Lung microvascular endothelial cell (primary cell): ENCODE measurements around the gene CDC37. TPM values are rescaled to one million over a fixed set of nuclear protein-coding genes. Genes with fewer than 3 reads are reported as not detected.

Experiments
- DNase-seq, 2 donors: peaks; one replicate each; pipeline versions ENCODE4 v3.0.0 to v3.0.0-alpha.2; 2010; ENCODE audit warnings: low read depth in 2 of 2
- total RNA-seq: library from RNA; depleted of rRNA; stranded (reverse); fragments of >200 nt; gene quantifications from 2 replicates; pipeline ENCODE4 v1.2.1, GENCODE V29; 2014

CDC37 gene
- total RNA-seq, 1 donor from 2014 or later, result 235 TPM

DNA sequence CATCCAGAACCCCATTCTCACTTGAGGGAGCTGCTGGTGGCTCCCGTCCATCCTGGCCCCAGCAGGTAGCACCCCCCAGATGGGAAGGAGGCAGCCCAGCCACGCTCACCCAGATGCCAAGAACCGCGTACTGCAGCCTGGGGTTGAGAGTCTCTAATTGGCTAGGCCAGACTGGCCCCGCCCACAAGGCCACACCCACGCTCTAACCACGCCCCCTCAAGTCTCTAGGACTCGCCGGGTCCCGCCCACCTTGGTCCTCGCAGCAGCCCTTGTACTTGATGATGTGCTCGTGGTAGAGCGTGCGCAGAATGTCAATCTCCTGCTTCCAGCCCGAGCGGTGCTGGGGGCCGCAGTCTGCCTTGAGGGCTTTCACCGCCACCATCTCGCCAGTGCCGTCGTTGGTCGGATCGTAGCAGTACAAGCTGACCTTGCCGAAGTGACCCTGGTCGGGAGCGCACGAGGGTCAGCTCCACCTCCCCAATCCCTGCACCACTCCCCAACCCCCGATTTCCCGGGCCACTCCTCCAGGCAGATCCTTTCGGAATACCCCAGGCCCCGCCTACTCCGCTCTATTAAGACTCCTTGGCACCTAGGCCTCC lies 49.5 kb downstream of the CDC37 start:
- DNase-seq, result peak in 1 of 2 donors; percentile 45

DNA sequence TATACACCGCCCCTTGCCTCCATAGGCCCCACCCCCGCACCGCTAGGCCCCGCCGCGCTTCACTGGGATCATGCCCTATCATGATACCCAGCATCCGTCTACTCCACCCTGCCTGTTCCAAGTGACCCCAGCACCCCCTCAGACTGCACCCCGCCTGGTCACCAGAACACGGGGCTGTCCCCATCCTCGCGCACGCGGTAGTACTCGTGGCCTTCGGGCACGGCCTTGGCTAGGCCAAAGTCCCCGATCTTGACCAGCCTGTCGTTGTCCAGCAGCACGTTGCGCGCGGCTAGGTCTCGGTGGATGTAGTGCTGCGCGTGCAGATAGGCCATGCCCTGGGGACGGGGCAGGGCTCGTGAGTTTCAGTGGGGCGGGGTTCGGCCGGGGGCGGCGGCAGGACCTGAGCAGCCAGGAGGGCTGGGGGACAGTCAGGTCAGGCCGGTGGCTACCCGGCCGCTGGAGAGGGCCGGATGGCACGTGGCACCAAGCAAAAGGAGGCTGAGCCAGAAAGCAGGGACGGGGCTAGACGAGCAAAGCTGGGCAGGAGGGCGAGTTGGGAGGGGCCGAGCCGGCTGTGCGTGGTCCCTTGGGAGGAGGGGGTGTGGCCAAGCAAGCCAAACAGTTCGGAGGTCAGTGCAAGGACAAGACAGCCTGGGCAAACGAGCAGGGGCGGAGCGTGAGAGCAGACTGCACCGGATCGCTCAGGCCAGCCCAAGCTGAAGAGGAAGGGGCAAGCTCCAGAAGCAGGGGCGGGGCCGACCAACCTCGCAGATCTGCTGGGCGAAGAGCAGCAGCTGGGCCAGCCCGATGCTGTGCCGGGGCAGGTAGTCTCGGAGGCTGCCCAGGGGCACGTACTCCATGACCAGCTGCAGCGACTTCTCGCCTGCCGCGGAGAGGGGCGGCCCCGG lies 50.3 kb downstream of the CDC37 start:
- no peak for DNase-seq

DNA sequence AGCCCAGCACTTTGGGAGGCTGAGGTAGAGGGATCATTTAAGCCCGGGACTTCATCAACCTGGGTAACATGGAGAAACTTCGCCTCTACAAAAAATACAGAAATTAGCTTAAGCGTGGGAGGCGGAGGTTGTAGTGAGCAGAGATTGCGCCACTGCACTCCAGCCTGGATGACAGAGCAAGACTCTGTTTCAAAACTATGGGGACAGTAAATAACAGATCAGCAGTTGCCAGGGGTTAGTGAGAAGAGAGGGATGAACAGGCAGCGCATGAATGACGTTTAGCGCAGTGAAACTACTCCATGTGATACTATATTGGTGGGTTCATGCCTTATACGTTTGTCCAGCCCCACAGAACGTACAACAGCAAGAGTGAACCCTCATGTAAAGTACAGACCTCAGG lies 56.8 kb downstream of the CDC37 start:
- DNase-seq, result no peak

DNA sequence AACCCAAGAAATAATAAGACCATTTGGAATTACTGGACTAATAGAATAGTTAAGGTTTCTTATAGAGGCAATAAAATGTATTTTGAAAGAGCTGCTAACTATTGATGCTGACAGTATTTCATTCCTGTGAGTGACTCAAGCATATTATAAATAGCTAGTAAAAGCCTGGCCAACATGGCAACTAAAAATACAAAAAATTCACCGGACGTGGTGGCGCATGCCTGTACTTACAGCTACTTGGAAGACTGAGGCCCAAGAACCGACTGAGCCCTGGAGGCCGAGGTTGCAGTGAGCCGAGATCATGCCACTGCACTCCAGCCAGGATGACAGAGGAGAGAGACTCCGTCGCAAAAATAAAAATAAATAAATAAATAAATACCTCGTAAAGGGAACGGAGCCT lies 58.6 kb downstream of the CDC37 start:
- no peak for DNase-seq

DNA sequence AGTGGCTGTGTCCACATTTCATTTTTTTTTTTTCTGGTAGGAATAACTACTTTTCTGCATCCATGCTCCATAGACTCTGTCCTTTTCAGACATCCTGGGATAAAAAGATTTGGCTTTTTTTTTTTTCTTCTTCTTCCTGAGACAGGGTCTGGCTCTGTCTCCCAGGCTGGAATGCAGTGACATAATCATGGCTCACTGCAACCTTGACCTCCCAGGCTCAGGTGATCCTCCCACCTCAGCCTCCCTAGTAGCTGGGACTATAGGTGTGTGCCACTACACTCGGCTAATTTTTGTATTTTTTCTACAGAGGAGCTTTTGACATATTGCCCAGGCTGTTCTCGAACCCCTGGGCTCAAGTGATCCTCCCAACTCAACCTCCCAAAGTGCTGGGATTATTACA lies 59.8 kb downstream of the CDC37 start:
- DNase-seq, result no peak

Other genes starting within 250 kb of the CDC37 start
- 14.9 and 15.3 TPM in 2 replicates for gene DNMT1, start 208.6 kb downstream of the CDC37 start, total RNA-seq
- 0.20 and 0.44 TPM in 2 replicates for gene S1PR2, start 172.2 kb downstream of the CDC37 start, total RNA-seq
- 12.9 and 13.5 TPM in 2 replicates for gene MRPL4, start 151.3 kb downstream of the CDC37 start, total RNA-seq
- gene ICAM1, start 132.4 kb downstream of the CDC37 start, total RNA-seq, result 8.3 and 8.5 TPM in 2 replicates
- 0.22 TPM in 1 of 2 replicates, not detected in the other for gene ICAM4, start 116.6 kb downstream of the CDC37 start, total RNA-seq
- under 0.01 TPM in 1 of 2 replicates, not detected in the other for gene ICAM5, start 113.6 kb downstream of the CDC37 start, total RNA-seq
- 0.22 and 0.40 TPM in 2 replicates for gene ZGLP1, start 93.7 kb downstream of the CDC37 start, total RNA-seq
- gene FDX2, start 87.5 kb downstream of the CDC37 start, total RNA-seq, result 6.8 and 13.9 TPM in 2 replicates
- 5.4 and 6.2 TPM in 2 replicates for gene RAVER1, start 70.0 kb downstream of the CDC37 start, total RNA-seq
- gene ICAM3, start 63.9 kb downstream of the CDC37 start, total RNA-seq, result 7.8 and 8.7 TPM in 2 replicates
- gene TYK2, start 23.0 kb downstream of the CDC37 start, total RNA-seq, result 41.2 and 74.0 TPM in 2 replicates
- gene PDE4A, start 17.0 kb upstream of the CDC37 start, total RNA-seq, result 1.3 and 1.8 TPM in 2 replicates
- 61.9 and 87.7 TPM in 2 replicates for gene KEAP1, start 99.8 kb upstream of the CDC37 start, total RNA-seq
- gene S1PR5, start 113.9 kb upstream of the CDC37 start, total RNA-seq, result under 0.01 TPM in 2 replicates
- gene ATG4D, start 140.4 kb upstream of the CDC37 start, total RNA-seq, result 5.0 and 7.0 TPM in 2 replicates
- gene KRI1, start 162.5 kb upstream of the CDC37 start, total RNA-seq, result 4.1 and 6.0 TPM in 2 replicates
- gene CDKN2D, start 165.4 kb upstream of the CDC37 start, total RNA-seq, result 4.1 and 6.5 TPM in 2 replicates
- gene AP1M2, start 183.8 kb upstream of the CDC37 start, total RNA-seq, result not detected in 2 replicates
- 37.9 and 71.8 TPM in 2 replicates for gene SLC44A2, start 222.0 kb upstream of the CDC37 start, total RNA-seq